Germinal center (tissue), 1 donor: ENCODE results near the gene ZSWIM6.

Experiments used
- DNase-seq: peaks from one replicate; pipeline ENCODE4 v3.0.0; 2012; ENCODE audit warnings: mixed read lengths, low spot score

ZSWIM6 gene

DNA sequence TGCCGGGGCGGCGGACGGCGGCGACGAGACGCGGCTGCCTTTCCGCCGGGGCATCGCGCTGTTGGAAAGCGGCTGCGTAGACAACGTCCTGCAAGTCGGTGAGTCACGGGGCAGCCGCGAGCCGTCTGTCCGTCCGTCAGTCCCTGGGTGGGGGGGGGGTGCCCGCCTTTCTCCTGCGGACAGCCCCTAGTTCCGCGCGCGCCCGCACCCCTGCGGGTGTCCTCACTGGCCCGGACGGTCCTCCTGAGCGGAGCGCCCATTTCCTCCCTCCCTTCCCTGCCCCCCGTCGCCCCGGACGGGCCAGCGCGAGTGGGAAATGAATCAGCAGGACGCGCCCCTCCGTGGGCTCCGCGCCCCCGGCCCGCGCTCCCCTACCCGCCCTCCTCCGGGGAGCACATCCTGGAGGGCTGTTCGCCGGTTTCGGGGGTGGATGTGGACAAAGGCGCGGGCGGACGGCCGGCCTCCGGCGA lies 828 bp downstream of the ZSWIM6 start:
- peak; percentile 29 for DNase-seq

DNA sequence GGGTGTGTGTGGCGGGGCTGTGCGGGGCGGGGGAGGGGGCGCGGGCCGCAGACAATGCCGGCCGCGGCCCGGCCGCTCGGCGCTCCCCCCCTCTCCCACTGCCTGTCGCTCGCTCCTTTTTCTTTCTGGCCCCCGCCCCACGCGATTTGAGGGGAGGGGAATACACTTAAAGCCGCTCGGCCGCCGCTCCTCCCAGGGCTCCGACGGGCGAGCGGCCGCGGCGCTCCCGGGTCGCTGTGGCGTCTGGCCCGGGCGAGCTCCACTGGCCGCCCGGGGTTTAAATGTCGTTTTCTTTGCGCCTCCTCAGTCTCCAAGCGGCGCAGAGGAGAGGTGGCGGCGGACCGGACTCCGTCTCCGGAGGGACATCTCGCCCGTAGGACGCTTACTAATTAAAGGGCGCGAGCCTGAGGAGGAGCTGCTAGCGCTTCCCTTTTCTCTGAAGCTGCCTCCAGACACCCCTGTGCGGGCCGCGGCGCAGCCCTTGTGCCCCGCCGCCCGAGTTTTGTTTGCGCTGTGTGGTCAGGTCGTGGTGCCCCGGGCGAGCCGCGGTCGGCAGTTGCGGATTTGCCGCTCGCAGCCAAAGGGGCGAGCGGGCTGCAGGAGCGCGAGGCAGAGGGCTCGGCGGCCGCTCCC lies 1.4 kb downstream of the ZSWIM6 start:
- peak; percentile 30 for DNase-seq

DNA sequence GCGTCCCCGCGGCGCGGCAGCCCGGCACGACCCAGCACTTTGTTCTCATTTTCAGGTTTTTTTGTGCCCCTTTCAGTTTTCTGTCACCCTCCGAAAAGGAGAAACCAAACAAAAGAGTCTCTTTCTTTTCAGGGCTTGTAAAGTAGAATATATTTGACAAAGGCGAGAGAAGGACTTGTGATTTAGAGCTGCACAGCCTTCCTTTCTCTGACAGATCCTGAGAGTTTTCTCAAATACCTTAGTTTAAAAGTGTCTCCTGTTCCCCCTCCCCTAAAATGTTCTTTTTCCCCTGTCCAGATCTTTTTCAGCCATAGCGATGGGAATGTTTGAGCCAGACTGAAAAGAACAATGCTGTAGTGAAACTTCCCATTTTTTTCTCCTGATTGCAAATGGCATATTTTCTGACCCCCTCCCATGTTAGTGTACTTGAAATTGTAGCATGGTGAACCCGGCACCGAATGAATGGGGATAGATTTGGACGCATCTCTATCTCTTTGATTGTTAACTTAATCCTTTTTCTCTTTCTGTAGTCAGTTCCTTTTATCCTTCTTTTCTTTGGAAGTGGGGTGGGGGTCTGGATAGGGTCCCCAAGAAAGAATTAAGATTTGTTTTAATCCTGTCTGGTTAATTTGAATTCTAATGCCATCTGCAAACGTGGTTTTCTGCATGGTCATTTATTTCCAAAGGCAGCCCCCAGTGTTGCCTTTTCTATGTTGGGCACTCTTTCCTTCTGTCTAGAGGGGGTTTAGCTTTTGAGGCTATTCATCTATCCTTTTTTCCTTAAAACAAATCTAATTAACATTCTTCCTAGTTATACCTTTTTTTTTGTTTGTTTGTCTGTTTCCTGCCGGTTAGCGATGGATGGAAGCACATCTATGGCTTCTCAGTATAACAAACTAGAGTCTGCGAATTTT lies 2.2 kb downstream of the ZSWIM6 start:
- no peak for DNase-seq

DNA sequence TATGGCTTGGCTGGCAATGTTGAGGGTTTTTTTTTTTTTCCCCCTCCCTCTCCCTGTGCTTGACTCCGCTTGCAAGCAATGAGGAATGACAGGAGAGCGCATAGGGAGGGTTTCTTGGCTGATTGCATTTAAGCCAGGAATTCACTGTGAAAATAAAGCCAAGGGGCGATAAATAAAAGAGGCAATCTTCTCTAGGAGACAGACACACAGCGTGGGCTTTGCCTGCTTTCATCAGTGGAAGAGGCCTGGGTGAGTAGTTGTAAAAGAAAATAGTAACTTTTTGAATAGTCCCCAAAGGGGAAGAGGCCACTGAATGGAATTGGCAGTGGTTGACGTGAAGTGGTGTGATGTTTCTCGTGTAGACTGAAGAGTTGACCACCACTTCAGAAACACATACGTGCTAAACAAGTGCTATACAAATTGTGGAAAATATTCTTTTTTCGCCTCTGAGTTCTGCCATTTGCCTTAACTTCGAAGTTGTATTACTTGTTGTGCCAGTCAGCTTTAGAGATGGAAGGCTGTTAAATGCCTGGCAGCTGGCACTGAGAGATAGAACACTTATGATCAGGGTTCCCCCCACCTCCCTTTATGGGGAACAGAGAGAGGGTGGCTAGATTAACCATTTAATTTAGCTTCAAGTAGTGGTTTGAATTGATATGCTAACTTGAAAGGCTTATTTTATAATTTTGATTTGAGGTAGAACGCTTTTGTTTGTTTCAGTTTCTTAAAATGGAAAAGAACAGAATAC lies 3.0 kb downstream of the ZSWIM6 start:
- DNase-seq = no peak

DNA sequence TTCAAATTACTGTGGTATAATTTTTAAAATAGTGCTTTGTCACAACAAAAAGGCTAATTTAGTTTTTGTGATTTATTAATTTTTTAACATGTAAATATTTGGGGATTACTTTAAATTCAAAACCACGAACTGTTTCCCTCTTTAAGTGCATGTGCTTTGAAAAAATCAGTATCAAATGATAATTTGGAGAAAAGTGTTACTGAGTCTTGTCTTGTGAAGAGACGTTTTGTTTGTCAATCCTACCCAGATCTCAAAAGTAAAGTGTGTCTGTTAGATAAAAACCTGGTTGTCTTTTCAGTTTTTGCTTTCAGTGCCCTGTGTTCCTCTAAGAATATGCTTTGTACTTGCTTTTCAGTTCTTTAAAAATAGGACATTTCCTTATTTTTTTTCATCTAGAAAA lies 7.7 kb downstream of the ZSWIM6 start:
- no peak for DNase-seq

DNA sequence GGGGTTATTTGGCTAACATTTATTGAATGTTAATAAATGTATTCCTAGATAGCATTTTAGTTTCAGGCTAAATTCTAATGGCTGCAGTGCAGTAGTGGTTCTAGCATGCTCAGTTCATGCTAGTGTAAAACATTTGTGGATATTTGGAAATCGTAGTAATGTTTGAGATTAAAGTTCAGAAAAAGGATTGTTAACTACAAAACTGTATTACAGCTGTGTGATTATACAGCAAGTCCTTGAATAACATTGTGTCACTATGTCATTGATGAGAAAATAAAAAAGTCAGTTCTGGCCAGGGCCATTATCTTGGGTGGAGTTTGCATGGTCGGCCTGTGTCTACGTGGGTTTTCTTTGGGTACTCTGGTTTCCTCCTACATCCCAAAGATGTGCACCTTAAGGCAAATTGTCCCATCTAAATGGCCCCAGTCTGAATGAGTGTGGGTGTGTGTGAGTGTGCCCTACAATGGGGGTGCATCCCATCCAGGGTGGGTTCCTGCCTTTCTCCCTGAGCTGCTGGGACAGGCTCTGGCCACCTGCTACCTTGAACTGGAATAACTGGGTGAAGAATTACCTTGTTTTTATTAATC lies 8.8 kb downstream of the ZSWIM6 start:
- DNase-seq = no peak

DNA sequence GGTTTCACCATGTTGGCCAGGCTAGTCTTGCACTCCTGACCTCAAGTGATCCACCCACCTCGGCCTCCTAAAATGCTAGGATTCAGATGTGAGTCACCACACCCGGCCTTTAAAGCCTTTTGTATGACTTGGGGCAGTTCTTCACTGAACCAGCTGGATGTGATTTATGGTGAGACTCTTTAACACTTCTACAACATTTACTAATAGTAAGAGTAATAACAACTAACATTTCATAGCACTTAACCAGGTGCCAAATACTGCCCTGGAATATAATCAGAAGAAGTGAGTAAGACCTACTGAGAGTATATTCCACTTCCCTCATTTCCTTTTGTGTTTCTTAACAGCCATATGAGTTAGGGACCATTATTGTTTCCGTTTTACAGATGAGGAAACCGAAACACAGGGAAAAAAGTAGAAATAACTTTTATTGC lies 10.0 kb downstream of the ZSWIM6 start:
- no peak for DNase-seq

DNA sequence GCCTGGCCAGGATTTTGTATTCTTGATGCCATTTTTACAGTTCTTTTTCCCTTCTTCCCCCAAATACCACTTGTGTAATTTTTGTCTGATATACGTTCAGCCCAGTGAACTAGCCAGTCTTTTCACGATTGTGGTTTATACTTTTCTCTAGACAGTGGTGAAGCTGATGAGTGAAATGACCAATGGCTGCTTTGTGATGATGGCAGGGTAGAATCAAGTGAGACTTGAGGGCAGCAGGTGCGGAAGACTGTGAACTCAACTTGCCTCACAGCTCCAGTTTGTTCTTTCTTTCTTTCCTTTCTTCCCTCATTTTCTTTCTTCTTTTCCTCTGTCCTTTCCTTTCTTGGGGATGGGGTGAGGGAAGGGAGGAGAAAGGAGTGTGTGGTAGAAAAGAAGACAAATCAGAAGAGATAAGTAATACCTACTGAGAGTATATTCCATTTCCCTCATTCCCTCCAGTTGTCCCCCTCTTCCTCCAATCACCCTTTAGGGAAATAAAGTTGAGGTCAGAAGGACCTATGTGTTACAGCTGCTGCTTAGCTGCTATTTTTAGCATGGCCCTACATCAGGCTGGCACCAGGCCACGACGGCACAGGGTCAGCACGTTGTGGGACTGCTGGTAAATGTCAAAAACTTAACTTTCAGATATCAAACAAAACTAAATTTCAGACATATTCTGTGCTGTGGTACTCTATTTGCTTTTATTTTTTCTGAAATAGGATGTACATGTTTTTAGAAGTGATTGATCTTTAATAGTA lies 12.3 kb downstream of the ZSWIM6 start:
- DNase-seq = no peak

DNA sequence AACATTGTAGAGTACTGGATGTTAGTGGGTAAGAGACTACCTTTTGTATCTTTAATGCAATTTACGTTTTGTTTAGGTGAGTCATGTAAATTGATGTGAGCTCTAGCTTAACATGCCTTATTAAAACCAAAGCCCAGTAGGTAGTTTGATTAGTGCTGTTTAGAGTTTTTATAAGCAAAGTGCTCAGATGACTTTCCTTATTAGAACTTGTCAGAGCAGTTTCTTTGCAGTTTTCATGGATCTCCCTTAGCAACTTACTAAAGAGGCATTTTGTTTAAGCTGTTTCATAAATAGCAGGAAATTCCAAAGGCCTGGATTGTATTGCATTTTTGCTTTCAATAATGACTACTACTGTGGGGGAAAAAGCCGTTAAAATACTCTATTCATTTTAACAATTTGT lies 14.5 kb downstream of the ZSWIM6 start:
- no peak for DNase-seq

DNA sequence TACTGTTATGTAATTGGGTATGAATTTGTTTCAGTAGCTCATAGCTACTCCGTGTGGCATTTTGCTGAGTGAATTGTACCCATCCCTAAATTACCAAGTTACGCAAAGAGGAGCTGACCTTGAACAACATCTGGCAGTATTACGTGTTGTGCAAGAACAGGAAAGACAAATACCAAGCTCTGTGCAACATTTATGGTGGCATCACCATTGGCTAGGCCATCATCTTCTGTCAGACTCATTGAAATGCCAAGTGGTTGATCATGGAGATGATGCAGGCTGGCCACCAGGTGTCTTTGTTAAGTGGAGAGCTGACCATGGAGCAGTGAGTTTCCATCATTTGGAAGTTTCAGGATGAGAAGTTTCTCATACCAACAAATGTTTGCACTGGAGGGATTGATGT lies 15.0 kb downstream of the ZSWIM6 start:
- no peak for DNase-seq

DNA sequence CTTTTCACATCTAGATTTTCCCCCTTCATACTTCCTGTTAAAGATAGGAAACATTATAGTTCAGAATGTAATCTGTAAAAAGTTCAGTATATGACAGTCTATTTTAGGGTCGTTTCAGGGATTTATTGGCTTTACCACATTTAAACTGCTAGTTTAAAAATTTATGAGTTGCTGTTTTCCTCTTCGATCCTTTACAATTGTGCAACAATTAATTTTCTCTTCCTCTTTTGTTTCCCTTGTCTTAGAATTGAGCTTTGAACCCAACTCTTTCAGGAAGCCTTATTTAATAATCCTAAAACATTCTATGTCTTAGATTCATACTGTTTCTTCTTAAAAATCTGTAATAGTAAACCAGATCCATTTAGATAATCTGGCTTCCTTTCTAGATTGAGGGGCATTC lies 16.4 kb downstream of the ZSWIM6 start:
- DNase-seq = no peak

DNA sequence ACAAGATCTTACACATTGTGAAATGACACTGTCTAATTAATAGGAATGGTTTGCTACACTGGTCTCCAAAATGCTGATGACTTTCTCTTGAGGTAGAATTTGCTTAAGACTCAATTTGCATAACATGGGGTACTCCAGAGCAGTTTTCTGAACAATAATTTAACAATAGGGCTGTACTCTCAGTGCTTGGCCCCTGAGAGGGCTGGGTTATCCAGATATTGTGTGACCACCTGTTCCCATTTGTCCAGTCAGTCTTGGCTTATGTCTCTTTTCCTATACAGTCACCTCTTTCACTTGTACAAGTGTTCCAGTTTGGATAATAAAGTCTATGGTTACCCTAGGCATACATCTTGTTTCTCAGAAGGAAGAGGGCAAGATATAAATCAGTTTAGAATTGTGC lies 17.9 kb downstream of the ZSWIM6 start:
- DNase-seq = no peak

DNA sequence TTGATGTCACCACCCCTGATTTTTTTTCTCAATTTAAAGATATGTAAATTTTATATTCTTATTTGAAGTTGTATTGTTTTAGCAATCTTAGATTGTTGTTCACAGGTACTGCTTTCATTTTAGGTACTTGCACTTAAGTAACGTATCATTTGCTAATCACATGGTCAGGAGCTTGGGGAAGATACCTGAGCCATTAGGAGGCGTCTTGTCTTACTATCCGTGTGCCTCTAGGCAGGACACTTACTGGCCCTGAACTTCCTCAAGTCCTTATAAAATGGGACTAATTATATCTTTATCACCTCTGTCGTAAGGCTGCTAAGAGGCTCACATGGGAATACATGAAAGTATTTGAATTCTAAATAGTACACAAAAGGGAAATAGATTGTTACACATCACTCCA lies 18.5 kb downstream of the ZSWIM6 start:
- no peak for DNase-seq

DNA sequence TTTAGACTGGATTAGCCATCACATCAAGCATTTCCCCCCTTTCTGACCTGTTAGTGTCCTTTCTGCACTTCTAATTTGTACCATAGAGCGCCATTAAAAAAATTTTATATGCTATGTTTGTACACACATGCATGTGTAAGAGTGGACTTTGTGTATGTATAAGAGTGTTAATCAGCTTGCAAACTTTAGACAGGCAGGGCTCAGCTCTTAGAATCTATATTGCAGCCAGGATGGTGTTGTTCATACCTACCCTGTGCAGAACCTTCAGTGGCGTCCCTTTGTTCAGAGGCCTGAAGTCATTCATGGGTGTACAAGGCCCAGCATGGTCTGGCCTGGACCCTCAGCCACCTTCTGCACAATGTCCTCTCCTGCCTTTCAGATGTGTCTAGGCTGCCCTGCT lies 19.7 kb downstream of the ZSWIM6 start:
- DNase-seq = no peak

DNA sequence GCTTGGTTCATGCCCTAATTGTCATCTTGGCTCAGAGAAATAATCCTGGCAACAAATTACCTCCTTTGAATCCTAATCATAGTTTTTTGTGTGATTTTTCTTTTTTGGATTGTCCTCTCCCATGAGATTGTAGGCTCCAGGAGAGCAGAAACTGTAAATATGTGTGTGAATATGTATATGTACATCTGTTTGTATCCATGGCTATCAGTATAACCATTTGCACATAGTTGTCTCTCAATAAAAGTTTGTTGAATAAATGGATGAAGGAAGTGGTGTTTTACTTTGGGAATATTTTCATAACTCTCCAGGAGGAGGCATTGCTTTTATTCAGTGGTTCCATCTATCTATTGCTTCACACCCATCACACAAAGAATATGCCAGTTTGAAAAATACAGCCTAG lies 20.1 kb downstream of the ZSWIM6 start:
- DNase-seq = no peak

DNA sequence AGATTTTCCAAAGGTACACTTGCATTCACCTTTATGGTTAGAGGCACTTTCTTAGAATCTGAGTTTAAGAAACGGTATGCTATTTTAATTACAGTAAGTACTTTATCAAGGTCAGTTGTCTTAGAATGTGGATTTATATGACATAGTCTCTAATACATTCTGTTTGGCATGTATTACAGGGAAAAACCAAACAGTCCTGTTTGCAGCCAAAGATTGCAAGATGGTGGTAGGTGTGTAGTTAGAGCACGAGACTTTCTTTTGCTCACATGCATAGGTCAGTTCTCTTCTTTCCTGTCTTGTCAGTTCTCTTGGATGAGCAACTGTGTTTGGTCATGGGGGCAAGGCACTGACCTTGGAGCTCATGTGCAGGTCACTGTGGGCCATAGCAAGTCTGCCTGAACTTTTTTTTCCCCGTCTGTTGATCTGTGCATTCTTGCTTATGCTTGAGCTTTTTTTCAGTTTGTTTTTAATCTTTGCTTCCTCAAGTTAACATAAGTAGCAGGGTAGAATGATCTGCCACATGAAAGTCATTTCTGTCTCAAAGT lies 20.6 kb downstream of the ZSWIM6 start:
- no peak for DNase-seq

DNA sequence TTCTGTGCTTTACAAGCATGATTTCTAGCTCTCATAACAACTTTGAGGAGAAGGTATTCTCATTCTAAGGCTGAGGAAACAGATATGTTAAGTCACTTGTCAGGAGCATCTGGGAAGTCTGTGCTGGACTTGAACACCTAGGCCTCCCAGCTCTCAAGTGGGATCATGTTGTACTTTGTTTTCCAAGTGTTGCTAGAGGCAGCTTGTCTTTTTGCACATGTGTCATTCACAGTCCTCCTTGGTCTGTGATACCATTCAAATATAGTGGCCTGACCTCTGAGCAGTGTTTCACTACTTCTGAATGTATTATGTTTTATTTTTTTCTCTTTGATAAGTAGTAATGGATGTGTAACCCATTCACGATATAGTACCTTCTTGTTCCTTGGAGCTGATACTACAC lies 21.2 kb downstream of the ZSWIM6 start:
- no peak for DNase-seq

DNA sequence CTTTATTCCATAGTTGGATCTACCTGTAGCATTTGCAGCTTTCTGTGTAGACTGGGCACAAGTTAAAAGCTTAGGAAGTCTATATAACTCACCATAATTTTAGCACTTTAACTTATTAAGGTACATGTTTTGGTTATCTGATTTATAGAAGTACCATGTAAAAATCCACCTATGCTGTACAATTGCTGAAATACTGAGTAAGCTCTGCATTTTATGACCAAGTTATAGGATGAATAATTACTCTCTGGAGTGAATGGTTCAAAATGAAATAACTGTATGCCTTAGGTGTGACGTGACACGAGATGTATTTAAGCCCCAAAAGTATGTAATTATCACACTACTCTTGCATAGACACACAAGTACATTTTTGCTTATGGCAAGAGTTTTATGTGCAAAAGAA lies 22.1 kb downstream of the ZSWIM6 start:
- no peak for DNase-seq

DNA sequence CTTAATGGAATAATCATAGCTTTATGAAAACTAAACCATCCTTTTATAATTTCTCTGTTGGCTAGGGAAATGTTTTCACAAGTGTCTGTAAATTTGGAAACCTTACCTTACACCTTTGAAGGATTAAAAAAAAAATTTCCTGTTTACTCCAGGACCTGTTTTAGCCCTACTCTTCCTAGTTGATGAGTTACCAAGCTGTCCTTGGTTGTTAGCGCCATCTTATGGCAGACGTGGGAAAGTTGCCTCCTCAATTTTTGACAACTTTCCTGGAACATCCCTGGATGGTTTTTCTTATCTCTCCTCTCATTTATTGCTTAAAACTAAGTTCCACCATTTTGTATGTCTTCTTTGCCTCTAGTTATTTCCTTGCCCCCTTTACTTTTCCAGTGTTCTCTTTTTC lies 25.7 kb downstream of the ZSWIM6 start:
- no peak for DNase-seq

DNA sequence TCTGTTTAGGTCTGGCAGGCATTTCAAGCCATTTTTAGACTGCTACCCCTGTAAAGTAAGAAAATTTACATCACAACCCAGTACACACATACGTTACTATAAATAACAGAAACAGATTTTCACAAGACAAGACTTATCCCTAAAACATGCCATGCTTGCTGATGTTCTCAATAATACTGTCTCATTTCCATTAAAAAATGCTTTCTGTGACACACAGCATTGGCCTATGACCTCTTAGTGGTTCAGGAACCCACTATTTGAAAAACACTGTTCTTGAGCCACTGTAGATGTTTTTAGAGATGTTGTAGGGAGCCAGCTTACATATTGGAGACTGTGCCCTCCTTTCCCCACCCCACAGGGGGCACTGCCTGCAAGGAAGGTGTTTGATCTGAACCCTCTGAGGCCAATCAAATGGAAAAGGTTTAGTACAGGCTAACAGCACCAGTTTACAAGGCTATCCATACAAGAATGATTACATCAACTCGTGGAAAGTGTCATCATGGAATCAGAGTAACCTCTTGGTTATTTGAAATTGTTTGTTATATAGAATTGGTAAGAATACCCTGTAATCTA lies 30.8 kb downstream of the ZSWIM6 start:
- DNase-seq = no peak
